ENCODE measurements around the gene SUGT1.
"Not testable (repeated sequence)": the region's sequence is repeated elsewhere in the genome, so short reads cannot be mapped to it uniquely, and the experiment has no call there.

The SUGT1 gene

DNA sequence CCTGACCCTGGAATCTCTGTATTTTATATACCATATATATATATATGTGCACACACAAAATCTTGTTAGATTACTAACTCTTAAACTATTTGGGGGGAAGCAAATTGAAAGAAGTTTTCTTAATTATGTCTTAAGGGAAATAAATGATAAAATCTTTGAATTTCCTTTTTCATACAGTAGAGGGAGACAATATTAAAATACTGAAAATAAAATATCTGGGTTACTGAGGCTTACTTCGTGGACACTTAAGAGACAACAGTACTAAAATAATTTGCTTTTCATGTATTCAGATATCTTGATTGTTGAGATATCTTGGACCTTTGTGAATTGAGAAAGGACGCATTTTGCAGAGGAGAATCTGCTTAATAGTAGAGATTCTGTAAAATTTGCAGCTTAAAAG lies 17.0 kb downstream of the SUGT1 start:
- H3K4me3 ChIP-seq (ENCODE audit: extremely low read depth, insufficient read depth, low read length, poor library complexity, severe bottlenecking) = no peak overlapping the region
- H3K4me1 ChIP-seq (ENCODE audit: control insufficient read depth, insufficient read depth, low read length, poor library complexity, severe bottlenecking) = no peaks in the 10 kb centered on the region
- H3K9me3 ChIP-seq (ENCODE audit: control insufficient read depth, low read length) = no peaks in the 10 kb centered on the region
- no peak overlapping the region for H3K27ac ChIP-seq (ENCODE audit: low read depth, low read length, severe bottlenecking)
- peaks cover 25% of the 10 kb centered on the region for H3K36me3 ChIP-seq (ENCODE audit: control insufficient read depth, insufficient read depth, low read length)
- 83 to 100% methylated on average over 1 of the region's 2 CpGs for WGBS, 2 experiments (ENCODE audit: insufficient coverage in 2 of 2)

DNA sequence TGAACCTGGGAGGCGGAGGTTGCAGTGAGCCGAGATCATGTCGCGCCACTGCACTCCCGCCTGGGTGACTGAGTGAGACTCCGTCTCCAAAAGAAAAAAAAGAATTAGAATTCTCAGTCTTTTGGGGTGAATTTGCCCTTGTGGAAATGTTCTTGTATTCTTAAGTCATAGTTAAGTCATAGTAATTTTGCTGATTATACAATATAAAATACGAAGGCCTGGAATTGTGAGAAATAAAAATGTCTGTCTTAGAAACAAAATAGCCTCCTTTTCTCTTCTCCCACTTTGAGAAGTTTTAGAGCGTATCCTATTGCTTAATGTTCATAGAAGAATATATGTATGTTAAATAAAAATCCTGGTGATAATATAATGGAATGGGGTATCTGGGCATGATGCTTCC lies 18.1 kb downstream of the SUGT1 start:
- Histone ChIP-seq H3K9me3 (ENCODE audit: control insufficient read depth, low read length) (no peaks in the 10 kb centered on the region), H3K4me1 (ENCODE audit: control insufficient read depth, insufficient read depth, low read length, poor library complexity, severe bottlenecking) (no peaks in the 10 kb centered on the region), H3K27ac (ENCODE audit: low read depth, low read length, severe bottlenecking) (no peak overlapping the region), H3K4me3 (ENCODE audit: extremely low read depth, insufficient read depth, low read length, poor library complexity, severe bottlenecking) (no peak overlapping the region), H3K36me3 (ENCODE audit: control insufficient read depth, insufficient read depth, low read length) (peaks cover 33% of the 10 kb centered on the region)
- 95 to 98% methylated on average over 5 to 6 of the region's 8 CpGs for WGBS, 2 experiments (ENCODE audit: insufficient coverage in 2 of 2)

DNA sequence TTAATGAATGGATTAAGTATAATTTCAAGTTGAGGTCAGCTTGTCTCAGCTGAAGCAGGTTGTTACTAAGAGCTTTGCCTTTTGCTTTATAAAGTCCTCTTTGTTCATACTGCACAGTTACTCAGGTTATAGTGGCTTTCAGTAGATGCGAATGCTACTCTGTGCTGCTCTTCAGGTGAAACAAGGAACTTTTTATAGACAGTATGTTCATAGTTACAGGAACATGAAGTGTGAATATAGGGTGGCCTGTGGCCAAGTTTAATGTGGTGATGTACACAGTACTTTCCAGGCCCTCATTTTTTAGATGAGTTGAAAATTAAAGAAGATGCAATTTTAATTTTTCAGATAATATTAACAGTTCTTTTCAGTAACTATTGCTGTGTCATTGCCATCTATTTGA lies 20.8 kb downstream of the SUGT1 start:
- Histone ChIP-seq H3K9me3 (ENCODE audit: control insufficient read depth, low read length) (no peaks in the 10 kb centered on the region), H3K4me3 (ENCODE audit: extremely low read depth, insufficient read depth, low read length, poor library complexity, severe bottlenecking) (no peak overlapping the region), H3K27ac (ENCODE audit: low read depth, low read length, severe bottlenecking) (no peak overlapping the region), H3K4me1 (ENCODE audit: control insufficient read depth, insufficient read depth, low read length, poor library complexity, severe bottlenecking) (no peaks in the 10 kb centered on the region), H3K36me3 (ENCODE audit: control insufficient read depth, insufficient read depth, low read length) (peaks cover 30% of the 10 kb centered on the region)
- 100% methylated on average over 1 of the region's 1 CpG; no CpG with 5 or more reads in 1 of the 2 experiments for WGBS, 2 experiments (ENCODE audit: insufficient coverage in 2 of 2)

GRCh38 chr13:52677823-52678222 lies 25.2 kb downstream of the SUGT1 start:
- peaks cover 56% of the 10 kb centered on the region for H3K36me3 ChIP-seq (ENCODE audit: control insufficient read depth, insufficient read depth, low read length)
- H3K4me3 ChIP-seq (ENCODE audit: extremely low read depth, insufficient read depth, low read length, poor library complexity, severe bottlenecking) = no peak overlapping the region
- H3K27ac ChIP-seq (ENCODE audit: low read depth, low read length, severe bottlenecking) = no peak overlapping the region
- no peaks in the 10 kb centered on the region for H3K4me1 ChIP-seq (ENCODE audit: control insufficient read depth, insufficient read depth, low read length, poor library complexity, severe bottlenecking)
- H3K9me3 ChIP-seq (ENCODE audit: control insufficient read depth, low read length) = no peaks in the 10 kb centered on the region
- no CpG with 5 or more reads among the region's 1 CpG for WGBS, 2 experiments (ENCODE audit: insufficient coverage in 2 of 2)

DNA sequence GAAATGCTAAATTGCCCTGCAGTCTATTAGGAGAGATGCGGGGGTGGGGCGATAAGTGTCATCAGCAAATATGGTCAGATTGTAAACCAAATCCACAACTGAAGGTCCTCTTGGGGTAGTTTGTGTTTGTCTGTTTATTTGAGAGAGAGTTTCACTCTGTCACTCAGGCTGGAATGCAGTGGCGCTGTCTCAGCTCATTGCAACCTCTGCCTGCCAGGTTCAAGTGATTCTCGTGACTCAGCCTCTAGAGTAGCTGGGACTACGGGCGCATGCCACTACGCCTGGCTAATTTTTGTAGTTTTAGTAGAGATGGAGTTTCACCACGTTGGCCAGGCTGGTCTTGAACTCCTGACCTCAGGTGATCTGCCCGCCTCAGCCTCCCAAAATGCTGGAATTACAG lies 33.2 kb downstream of the SUGT1 start:
- not testable (repeated sequence) for H3K4me1 ChIP-seq (ENCODE audit: control insufficient read depth, insufficient read depth, low read length, poor library complexity, severe bottlenecking); H3K9me3 ChIP-seq (ENCODE audit: control insufficient read depth, low read length); H3K4me3 ChIP-seq (ENCODE audit: extremely low read depth, insufficient read depth, low read length, poor library complexity, severe bottlenecking)
- 88 to 97% methylated on average over 6 to 8 of the region's 9 CpGs for WGBS, 2 experiments (ENCODE audit: insufficient coverage in 2 of 2)
- Histone ChIP-seq H3K27ac (ENCODE audit: low read depth, low read length, severe bottlenecking) (peak overlapping the region; percentile 66), H3K36me3 (ENCODE audit: control insufficient read depth, insufficient read depth, low read length) (peaks cover 68% of the 10 kb centered on the region)

- peaks cover 68% of the 10 kb centered on the region for H3K36me3 ChIP-seq (ENCODE audit: control insufficient read depth, insufficient read depth, low read length)
- peak overlapping the region; percentile 66 for H3K27ac ChIP-seq (ENCODE audit: low read depth, low read length, severe bottlenecking)
- no CpG with 5 or more reads among the region's 4 CpGs for WGBS, 2 experiments (ENCODE audit: insufficient coverage in 2 of 2)
- H3K9me3 ChIP-seq (ENCODE audit: control insufficient read depth, low read length) = no peaks in the 10 kb centered on the region
- no peak overlapping the region for H3K4me3 ChIP-seq (ENCODE audit: extremely low read depth, insufficient read depth, low read length, poor library complexity, severe bottlenecking)
- H3K4me1 ChIP-seq (ENCODE audit: control insufficient read depth, insufficient read depth, low read length, poor library complexity, severe bottlenecking) = peaks cover 5% of the 10 kb centered on the region
Observed at GRCh38 chr13:52686376-52686775, 33.7 kb downstream of the SUGT1 start.

- Histone ChIP-seq H3K36me3 (ENCODE audit: control insufficient read depth, insufficient read depth, low read length) (peaks cover 31% of the 10 kb centered on the region), H3K4me1 (ENCODE audit: control insufficient read depth, insufficient read depth, low read length, poor library complexity, severe bottlenecking) (no peaks in the 10 kb centered on the region), H3K4me3 (ENCODE audit: extremely low read depth, insufficient read depth, low read length, poor library complexity, severe bottlenecking) (no peak overlapping the region), H3K9me3 (ENCODE audit: control insufficient read depth, low read length) (no peaks in the 10 kb centered on the region), H3K27ac (ENCODE audit: low read depth, low read length, severe bottlenecking) (no peak overlapping the region)
- 85 to 100% methylated on average over 2 to 3 of the region's 3 CpGs for WGBS, 2 experiments (ENCODE audit: insufficient coverage in 2 of 2)
Observed at GRCh38 chr13:52695856-52696255, 43.2 kb downstream of the SUGT1 start.

DNA sequence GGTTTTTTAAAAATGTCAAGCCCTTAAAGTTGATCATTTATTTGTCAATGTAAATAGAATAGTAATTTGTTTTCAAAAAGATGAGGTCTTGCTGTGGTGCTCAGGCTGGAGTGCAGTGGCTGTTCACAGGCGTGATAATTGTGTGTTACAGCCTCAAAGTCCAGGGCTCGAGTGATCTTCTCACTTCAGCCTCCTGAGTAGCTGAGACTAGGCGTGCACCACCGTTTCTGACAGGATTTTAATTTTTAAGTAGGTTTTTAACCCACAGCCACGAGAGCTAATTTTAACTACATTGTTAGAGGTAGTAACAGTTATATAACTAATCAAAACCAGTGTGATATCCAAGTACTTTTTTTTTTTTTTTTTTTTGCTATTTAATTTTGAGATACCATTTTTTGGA lies 43.9 kb downstream of the SUGT1 start:
- Histone ChIP-seq H3K27ac (ENCODE audit: low read depth, low read length, severe bottlenecking) (no peak overlapping the region), H3K9me3 (ENCODE audit: control insufficient read depth, low read length) (no peaks in the 10 kb centered on the region), H3K36me3 (ENCODE audit: control insufficient read depth, insufficient read depth, low read length) (peaks cover 24% of the 10 kb centered on the region), H3K4me3 (ENCODE audit: extremely low read depth, insufficient read depth, low read length, poor library complexity, severe bottlenecking) (no peak overlapping the region), H3K4me1 (ENCODE audit: control insufficient read depth, insufficient read depth, low read length, poor library complexity, severe bottlenecking) (no peaks in the 10 kb centered on the region)
- 90 to 94% methylated on average over 2 of the region's 5 CpGs for WGBS, 2 experiments (ENCODE audit: insufficient coverage in 2 of 2)

DNA sequence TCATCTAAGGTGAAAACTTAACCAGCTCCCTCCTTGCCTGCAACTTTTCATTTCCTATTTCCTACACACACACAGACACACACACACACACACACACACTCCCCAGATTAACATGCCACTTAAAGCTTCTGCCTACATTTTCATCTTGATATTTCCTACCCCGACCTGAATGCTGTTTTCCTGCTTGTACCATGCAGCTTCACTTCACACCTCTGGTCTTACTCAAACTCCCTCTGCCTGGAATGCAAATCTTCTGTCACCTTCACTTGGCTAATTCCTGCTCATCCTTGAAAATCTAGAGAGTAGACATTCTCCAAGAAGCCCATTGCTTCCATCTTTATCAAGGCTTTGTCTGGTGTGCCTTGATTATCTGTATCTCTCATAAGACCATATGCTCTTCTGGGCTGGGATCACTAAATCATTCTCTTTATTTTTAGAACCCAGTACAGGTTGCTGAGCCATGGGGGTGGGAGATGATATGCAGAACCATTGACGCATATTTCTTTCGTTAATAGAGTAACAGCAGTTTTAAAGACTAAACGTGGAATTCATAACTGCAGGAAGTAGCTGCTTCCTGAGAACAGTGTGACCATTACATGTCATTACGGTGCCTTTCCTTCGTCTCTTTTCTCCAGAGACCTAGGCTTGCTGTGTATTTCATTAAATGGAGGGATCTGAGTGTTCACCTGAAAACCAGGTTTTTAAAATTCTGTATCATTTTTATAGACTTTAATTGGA lies 49.3 kb downstream of the SUGT1 start:
- Histone ChIP-seq H3K27ac (ENCODE audit: low read depth, low read length, severe bottlenecking) (no peak overlapping the region), H3K4me1 (ENCODE audit: control insufficient read depth, insufficient read depth, low read length, poor library complexity, severe bottlenecking) (no peaks in the 10 kb centered on the region), H3K4me3 (ENCODE audit: extremely low read depth, insufficient read depth, low read length, poor library complexity, severe bottlenecking) (no peak overlapping the region), H3K36me3 (ENCODE audit: control insufficient read depth, insufficient read depth, low read length) (no peaks in the 10 kb centered on the region), H3K9me3 (ENCODE audit: control insufficient read depth, low read length) (no peaks in the 10 kb centered on the region)
- WGBS, 2 experiments (ENCODE audit: insufficient coverage in 2 of 2) = 85 to 90% methylated on average over 4 of the region's 6 CpGs

- 73 to 82% methylated on average over 4 of the region's 6 CpGs for WGBS, 2 experiments (ENCODE audit: insufficient coverage in 2 of 2)
- H3K36me3 ChIP-seq (ENCODE audit: control insufficient read depth, insufficient read depth, low read length) = no peaks in the 10 kb centered on the region
- no peaks in the 10 kb centered on the region for H3K9me3 ChIP-seq (ENCODE audit: control insufficient read depth, low read length)
- H3K4me3 ChIP-seq (ENCODE audit: extremely low read depth, insufficient read depth, low read length, poor library complexity, severe bottlenecking) = no peak overlapping the region
- no peaks in the 10 kb centered on the region for H3K4me1 ChIP-seq (ENCODE audit: control insufficient read depth, insufficient read depth, low read length, poor library complexity, severe bottlenecking)
- H3K27ac ChIP-seq (ENCODE audit: low read depth, low read length, severe bottlenecking) = no peak overlapping the region
Observed at GRCh38 chr13:52703482-52703881, 50.8 kb downstream of the SUGT1 start.

DNA sequence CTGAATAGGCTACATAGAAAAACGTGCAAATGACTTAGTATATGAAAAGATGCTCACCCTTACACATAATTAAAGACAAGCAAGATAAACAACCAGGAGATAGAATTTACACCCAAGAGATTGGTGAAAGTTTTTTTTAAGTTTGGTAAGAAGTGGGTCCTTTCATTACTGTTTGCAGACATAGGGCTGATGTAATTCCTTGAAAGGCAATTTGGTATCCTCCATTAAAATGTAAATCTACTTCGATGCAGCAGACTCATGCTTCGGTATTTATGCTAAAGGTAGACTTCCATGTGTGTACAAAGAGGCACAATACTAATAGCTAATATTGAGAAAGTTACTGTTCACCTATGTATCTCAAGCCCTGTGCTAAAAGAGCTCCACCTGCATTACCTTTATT lies 53.4 kb downstream of the SUGT1 start:
- WGBS, 2 experiments (ENCODE audit: insufficient coverage in 2 of 2) = no CpG with 5 or more reads among the region's 3 CpGs
- H3K27ac ChIP-seq (ENCODE audit: low read depth, low read length, severe bottlenecking) = no peak overlapping the region
- H3K9me3 ChIP-seq (ENCODE audit: control insufficient read depth, low read length) = no peaks in the 10 kb centered on the region

More for the DNA sequence above, 53.4 kb downstream of the SUGT1 start:
- no peaks in the 10 kb centered on the region for H3K4me1 ChIP-seq (ENCODE audit: control insufficient read depth, insufficient read depth, low read length, poor library complexity, severe bottlenecking)
- no peak overlapping the region for H3K4me3 ChIP-seq (ENCODE audit: extremely low read depth, insufficient read depth, low read length, poor library complexity, severe bottlenecking)
- H3K36me3 ChIP-seq (ENCODE audit: control insufficient read depth, insufficient read depth, low read length) = no peaks in the 10 kb centered on the region

All from mesodermal cell (in vitro differentiated cells).